NCI-H1092 treated with DMSO at 0.1 percent for 48 hours (cell line): Measurements from ENCODE around the gene LRFN3.
A peak's percentile ranks its signal among the peaks of the same experiment; 100 is the strongest.
"Not testable (repeated sequence)": the region's sequence is repeated elsewhere in the genome, so short reads cannot be mapped to it uniquely, and the experiment has no call there.

ENCODE experiments used
- DNase-seq: peaks from one replicate; lab custom pipeline; 2025; lab: John Stamatoyannopoulos, UW

Gene LRFN3

GRCh38 chr19:35977446-35978222, 41.5 kb downstream of the LRFN3 start:
- no peak for DNase-seq

- DNase-seq = no peak
Measured at GRCh38 chr19:35978271-35978670, 42.1 kb downstream of the LRFN3 start.

- no peak for DNase-seq
Measured at GRCh38 chr19:35978832-35979365, 42.7 kb downstream of the LRFN3 start.

- not testable (repeated sequence) for DNase-seq
Measured at GRCh38 chr19:35980997-35981396, 44.8 kb downstream of the LRFN3 start.

- DNase-seq = no peak
Measured at GRCh38 chr19:35983177-35983576, 47.0 kb downstream of the LRFN3 start.

GRCh38 chr19:35986111-35986510, 49.9 kb downstream of the LRFN3 start:
- no peak for DNase-seq

- DNase-seq = peak; percentile 49
Measured at GRCh38 chr19:35986664-35987570, 50.7 kb downstream of the LRFN3 start.

- DNase-seq = no peak
Measured at GRCh38 chr19:35987571-35987896, 51.4 kb downstream of the LRFN3 start.

- DNase-seq = no peak
Measured at GRCh38 chr19:35988824-35989223, 52.6 kb downstream of the LRFN3 start.

- DNase-seq = no peak
Measured at GRCh38 chr19:35990156-35990555, 54.0 kb downstream of the LRFN3 start.

GRCh38 chr19:35990771-35991730, 54.9 kb downstream of the LRFN3 start:
- no peak for DNase-seq

GRCh38 chr19:35991731-35992450, 55.7 kb downstream of the LRFN3 start:
- DNase-seq = no peak

GRCh38 chr19:35992907-35993765, 57.0 kb downstream of the LRFN3 start:
- DNase-seq = no peak

GRCh38 chr19:35993923-35994598, 57.9 kb downstream of the LRFN3 start:
- DNase-seq = no peak
